Renal cortex interstitium (tissue), 11 donors: Measurements from ENCODE around the gene ACOXL. TPM values are rescaled to one million over a fixed set of nuclear protein-coding genes. Genes with fewer than 3 reads are reported as not detected.
A peak's percentile ranks its signal among the peaks of the same experiment; 100 is the strongest.

Experiments
- DNase-seq, 11 donors: peaks; one replicate each; pipeline ENCODE4 v3.0.0-alpha.2; 2013; ENCODE audit warnings: low read depth in 9 of 11, low spot score in 4 of 11; ENCODE audit errors: extremely low read depth in 1 of 11
- polyA plus RNA-seq, 3 donors: library from polyadenylated mRNA; unstranded; fragments of 120-200 nt; gene quantifications; one replicate each; pipeline ENCODE4 v1.2.1, GENCODE V29; 2013; ENCODE audit not compliant: insufficient read length in 3 of 3

ACOXL gene
- polyA plus RNA-seq, 3 donors, result 0.69 to 0.83 (median 0.73) TPM

DNA sequence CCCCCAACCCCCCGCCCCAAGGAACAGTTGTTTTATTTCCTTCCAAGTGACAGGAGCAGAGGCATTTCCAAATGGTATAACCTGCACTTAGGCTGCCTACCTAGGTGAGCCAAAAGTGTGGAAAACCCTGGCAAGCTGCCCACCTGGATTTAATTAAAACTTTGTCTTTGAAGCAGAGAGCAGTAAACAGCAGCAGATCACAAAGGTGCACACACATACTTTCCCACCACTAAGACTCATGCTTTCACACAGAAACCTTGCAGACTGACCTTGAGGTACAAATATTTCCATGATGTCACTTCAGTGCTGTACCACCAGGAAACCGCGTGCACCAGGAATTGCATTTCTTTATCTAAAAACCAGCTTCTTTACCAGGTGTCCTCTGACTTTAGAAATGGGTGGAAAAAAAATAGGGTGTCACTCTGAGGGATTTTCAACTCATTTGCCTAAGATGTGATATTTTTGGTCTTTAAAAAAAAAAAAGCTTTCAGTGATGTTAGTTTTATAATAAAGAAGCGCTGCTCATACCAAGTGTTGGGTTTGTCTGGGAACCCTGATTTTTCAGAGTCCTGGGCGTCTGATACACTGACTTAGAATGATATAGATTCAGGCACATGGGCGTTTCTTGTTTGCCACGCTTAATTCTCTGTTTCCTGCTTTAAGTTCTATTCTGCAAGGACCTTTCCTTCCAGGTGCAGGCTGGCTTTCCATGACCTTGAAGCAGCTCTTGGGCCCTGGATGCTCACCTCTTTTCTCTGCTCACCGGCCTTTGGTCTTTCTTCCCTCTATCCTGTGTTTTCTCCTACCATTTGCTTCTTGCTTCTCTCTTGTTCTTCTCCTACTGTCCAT lies 317.6 kb downstream of the ACOXL start:
- DNase-seq, result peak in 7 of 11 donors; percentile 41 to 74 (median 65)

GRCh38 chr2:111050701-111051376 lies 318.5 kb downstream of the ACOXL start:
- DNase-seq, result no peak

- no peak for DNase-seq
Measured at GRCh38 chr2:111052621-111053020, 320.2 kb downstream of the ACOXL start.

- no peak for DNase-seq
Measured at GRCh38 chr2:111053266-111053665, 320.9 kb downstream of the ACOXL start.

DNA sequence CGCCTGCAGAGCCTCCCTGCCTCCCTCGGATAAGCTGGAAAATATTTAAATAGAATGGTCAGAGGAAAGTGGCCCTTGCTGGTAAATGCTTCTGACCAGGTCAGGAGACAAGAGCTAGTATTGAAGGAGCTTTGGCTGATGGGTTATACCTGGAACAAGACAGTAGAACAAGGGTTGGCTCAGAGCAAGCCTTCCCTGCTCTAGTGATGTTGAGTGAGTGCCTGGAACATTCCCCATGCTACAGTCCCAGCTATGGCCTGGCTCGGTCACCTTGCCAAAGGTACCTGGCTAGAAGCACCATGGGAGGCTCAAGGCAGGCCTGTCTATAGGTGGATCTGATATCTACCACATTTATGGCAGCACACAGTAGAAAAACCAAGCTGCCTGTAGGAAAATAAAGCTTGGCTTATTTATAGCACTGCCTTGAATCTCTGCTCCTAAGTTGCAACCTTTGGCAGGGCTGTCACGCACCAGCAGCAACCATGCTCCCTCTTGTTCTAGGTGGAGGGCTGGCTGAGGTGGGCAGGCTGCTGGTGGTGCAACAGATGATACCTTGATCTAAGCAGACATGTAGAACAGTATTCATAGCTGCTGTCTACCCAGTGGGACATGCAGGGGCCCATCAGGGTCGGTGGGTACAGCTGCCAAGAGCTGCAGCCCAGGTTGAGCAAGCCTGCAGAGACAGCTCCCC lies 321.6 kb downstream of the ACOXL start:
- DNase-seq, result no peak

DNA sequence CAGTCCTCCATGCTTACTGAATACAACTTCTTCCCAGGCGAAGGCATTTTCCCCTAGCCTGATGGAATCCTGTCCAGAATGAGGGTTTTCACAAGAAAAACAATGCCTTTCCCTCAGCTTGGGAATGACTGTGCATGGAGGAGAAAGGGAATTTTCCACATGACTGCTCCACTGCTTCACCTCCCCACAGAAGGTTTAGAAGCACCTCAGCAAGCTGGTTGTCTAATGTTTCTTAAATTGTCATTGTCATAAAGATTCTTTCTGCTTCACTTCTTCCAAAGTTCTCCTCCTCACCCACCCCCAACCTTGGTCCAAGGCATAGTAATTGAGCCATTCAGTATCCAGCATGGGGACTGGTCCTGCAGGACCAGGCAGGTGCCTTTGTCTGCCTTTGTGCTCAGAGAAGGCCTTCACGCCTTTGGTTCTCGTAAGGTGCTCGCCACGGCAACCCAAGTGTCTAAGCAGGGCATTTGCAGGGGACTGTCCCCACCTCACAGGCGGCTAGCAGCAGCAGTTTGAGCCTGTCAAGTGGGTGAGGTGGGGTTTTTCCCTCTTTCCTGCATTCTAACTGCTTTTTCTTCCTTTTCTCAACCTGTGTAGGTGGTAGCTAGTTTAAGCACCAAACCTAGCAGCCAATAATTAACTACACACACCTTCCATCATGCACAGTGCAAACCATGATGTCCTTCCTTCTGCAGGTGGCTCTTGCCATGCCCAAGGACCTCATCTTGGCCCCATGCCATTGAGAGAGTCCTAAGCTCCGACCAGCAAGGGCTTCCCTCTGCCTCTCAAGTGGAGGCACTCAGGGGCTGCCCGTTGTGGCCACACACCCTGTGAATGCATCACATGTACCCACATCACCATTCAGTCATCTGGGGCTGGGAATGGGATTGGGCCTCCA lies 322.7 kb downstream of the ACOXL start:
- DNase-seq, result peak in 3 of 11 donors; percentile 29 to 55 (median 42)

GRCh38 chr2:111055735-111056134 lies 323.4 kb downstream of the ACOXL start:
- no peak for DNase-seq

GRCh38 chr2:111057045-111057444 lies 324.7 kb downstream of the ACOXL start:
- no peak for DNase-seq

GRCh38 chr2:111057721-111058120 lies 325.3 kb downstream of the ACOXL start:
- no peak for DNase-seq

GRCh38 chr2:111058264-111058663 lies 325.9 kb downstream of the ACOXL start:
- no peak for DNase-seq

GRCh38 chr2:111061191-111061590 lies 328.8 kb downstream of the ACOXL start:
- DNase-seq, result no peak

- no peak for DNase-seq
Measured at GRCh38 chr2:111062417-111062816, 330.0 kb downstream of the ACOXL start.

GRCh38 chr2:111066062-111066593 lies 333.8 kb downstream of the ACOXL start:
- no peak for DNase-seq

DNA sequence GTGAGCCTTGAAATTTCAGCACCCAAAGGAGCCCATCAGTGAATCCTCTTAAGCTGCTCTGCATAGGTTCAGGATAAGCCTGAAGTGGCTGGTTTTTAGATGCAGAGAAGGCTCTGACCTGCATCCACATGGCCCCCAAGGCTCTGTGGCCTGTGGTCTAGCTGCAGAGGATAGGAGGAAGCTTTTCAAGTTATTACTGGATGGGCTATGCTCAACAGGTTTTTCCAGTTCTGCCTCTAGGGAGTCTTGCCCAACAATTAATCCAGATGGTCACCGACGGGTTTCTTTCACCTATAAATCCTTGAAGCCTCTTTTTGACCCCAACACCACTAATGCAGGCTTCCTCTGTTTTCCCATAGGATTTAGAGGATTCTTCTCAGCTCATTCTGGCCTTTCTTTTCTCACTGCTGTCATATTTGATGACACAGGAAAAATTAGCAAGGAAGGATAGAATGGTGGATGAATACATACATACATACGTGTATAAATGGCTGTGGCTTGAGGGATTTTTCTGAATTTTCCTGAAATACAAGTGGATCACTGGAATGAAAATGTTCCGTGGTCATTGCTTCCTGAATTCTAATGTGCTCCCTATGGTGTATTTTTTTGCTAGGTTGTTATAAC lies 336.2 kb downstream of the ACOXL start:
- peak in 1 of 11 donors; percentile 50 for DNase-seq

GRCh38 chr2:111069722-111070121 lies 337.3 kb downstream of the ACOXL start:
- no peak for DNase-seq

DNA sequence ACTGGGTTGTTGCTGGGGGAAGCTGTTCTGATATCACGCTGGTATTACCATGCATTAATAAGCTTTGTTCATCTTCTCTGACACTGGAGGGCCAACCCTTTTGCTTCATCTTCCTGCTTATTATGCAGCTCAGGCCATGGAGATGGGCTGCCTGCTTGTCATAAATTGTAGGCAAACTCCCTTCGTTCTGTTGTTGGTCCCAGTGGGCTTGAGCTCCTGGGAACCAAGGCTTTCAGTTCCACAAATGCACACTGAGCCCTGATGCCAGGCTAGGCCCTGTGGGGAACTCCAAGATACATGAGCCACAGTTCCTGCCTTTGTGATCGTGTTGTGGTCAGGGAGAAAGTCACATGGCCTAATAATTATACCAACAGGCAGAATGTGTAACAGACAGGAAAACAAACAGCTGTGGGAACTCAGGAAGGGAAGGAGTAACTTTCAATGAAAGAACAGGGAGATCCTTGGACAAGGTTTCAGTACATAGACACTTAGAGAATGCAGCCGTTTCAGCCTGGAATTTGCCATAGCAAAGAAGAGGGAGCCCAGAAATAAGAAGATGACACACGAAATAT lies 339.3 kb downstream of the ACOXL start:
- peak in 3 of 11 donors; percentile 40 to 42 (median 41) for DNase-seq

DNA sequence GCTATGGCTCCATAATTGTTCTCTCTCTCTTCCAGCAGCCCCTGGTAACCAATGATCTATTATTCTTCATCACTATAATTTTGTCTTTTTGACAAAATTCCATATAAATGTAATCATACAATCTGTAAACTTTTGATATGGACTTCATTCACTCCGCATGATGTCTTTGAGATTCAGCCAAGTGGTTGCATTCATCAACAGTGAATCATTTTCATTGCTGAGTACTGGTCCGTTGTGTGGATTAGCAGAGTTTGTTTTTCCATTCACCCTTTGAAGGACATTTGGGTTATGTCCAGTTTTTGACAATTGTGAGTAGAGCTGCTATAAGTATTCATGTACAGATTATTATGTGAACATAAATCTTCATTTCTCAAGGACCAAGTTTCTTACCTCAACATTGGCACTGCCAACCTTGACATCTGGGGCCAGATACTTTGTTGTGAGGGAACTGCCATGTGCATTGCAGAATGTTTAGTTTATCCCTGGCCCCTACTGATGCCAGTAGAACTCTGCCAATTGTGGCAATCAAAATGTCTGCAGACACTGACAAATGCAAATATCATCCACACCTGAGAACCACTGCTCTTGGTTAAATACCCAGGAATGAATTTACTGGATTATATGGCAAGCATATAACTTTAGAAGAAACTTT lies 340.0 kb downstream of the ACOXL start:
- no peak for DNase-seq
